ENCODE results near the gene PLPPR1.

Gene PLPPR1

DNA sequence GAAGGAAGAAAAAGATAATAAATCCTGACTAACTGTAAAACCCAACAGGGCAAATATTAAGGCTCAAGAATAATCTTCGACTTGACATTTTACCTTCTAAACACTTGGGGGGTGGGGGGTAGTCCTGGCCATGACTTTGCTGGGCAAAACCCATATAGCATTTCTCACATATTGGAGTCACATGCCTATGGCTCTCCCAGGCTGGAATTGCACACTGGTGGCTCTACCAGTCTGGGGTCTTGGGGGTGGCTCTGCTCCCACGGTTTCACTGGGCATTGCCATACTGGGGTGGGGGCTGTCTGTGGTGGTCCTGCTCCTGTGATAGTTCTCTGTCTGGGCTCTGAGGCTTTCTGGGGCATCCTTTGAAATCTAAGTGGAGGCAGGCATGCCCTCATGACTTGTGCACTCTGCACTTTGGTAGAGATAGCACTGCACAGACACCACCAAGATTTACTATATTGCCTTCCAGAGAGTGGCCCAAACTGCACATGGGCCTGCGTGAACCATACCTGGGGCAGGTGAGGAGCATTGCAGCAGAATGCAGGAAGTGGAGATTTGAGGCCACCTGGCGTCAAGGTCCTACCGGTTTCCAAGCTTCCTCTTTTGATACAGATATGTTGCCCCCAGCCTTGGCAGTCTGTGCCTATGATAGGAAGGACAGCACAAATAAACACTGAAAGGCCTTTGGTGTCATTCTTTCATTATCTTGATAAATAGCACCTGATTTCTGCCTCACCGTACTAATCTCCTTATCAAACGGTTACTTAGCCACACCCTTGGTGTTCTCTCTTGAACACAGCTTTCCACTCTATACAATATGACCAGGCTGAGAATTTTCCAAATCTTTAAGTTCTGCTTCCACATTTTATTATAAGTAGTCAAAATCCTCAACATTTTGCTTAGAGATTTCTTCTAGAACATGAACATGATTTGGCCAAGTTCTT, 326.5 kb downstream of the PLPPR1 start:
- DNase-seq, result no peak

DNA sequence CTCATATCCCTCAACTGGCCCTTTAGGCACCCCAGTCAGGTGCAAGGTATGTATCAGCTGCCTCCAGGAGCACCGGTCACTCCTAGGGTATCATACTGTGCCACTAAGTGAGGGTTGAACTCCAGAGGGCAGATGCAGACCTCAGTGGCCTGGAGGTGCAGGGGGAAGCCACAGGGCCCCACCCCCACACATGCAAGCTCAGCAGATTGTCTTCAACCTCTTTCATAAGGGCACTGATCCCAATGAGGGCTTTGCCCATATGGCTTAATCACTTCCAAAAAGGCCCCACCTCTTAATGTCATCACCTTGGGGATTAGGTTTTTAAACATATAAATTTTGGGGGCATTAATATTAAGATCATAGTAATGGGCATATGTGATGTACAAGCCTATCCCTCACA, 328.1 kb downstream of the PLPPR1 start:
- DNase-seq, result no peak

DNA sequence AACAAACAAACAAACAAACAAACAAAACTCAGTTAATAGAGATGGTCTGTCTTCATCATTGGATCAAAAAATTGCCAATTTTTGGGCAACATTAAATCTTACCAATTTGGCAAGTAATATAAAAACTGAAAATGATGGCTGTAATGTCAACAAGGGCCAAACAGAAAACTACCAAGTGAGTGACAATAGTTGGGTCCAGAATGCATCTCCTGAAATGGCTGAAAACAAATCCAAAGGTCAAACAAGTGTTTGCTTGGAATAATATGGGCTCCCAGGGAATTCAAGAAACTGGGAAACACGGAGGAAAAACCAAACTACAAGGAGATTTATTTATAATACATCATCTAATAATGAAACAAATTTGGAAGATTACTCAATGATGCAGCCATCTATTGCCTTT, 331.2 kb downstream of the PLPPR1 start:
- DNase-seq, result no peak

DNA sequence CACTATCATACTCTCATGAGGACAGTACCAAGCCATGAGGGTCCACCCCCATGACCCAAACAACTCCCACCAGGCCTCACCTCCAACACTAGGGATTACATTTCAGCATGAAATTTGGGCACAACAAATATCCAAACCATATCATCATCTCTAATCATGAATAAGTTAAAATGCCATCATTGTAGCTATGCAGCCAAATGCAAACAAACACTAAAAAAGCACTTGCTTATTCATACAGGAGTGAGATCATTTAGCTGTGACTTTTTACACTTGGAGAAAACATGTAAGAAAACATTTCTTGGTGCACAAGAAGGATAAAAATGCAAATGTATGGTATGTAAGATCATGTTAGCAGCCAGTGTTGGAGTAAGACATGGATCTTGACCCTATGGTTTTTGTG, 332.1 kb downstream of the PLPPR1 start:
- DNase-seq, result no peak

DNA sequence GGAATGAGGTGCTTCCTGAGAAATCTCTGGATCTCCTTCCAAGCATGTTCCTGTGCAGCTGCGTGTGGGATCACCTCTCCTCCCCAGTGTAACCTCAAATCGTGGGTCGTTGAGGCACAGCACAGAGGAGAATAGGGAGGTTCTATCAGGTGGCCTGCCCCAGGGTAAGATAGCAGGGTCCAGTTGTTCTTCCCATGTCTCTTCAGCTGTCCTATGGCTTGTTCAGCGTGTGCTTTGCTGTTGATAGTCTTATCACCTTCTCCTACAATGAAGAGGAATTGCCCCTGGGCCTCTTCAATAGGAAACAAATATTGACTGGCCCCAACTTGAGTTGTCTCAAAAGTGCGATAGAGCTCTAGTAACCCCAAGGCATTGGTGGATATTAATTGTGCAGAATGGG, 333.9 kb downstream of the PLPPR1 start:
- DNase-seq, result no peak

DNA sequence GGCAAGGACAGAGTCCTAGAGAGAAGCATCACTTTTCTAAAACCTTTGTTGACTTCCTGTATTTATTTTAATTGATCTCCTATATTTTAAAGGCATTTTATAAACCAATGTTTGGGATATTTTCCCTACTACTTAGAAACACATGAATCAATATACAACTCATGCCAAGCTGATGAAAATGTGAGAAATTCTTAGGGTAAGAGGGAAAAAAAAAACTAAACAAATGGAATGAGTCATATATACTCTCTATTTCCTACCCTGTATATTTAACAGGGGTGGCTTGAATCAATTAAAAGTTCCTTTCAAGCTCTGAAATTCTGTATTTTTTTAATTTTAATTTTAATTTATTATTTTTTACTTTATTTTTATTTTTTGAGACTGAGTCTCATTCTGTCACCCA, 336.7 kb downstream of the PLPPR1 start:
- DNase-seq, result no peak

DNA sequence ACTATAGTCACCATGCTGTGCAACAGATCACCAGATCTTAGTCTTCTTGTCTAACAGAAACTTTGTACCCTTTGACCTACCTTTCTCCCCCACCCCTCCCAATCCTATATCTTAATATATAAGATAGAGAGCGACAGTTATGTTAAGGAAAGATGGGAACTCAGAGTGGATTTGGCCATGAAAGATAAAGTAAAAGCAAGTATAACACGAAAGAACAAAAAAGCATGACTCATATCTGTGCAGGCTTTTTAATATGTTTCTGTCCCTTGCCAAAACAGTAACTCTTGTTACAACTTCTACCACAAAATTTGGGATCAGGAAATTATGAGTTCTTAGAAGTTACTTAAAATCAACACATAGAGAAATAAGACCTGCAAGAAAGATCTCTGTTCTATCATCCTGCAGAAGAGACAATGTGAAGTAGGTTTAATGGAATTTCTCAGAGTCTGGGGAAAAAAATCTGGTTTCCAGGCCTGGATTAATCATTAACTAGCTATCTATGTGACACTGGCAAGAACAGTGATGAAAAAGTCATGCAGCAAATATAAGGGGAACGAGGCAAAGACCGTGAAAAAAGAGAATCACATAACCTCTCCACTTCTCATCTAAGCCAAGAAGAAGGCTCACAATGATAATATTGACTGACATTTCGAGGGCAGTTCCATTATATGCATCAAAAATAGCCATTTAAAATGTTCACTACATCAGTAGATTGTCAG, 337.7 kb downstream of the PLPPR1 start:
- no peak for DNase-seq

DNA sequence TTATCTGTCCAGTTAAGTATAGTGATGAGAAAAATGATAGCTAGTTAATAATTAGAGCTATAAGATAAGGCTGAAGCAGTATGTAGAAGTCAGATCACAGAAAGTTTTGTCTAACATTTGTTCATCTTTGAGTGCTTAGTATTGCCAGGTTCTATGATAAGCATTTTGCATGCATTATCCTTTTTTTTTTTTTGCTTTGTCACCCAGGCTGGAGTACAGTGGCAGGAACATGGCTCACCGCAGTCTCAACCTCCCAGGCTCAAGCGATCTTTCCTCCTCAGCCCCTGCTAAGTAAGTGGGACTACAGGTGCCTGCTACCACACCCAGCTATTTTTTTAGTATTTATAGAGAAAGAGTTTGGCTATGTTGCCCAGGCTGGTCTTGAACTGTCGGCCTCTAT, 338.8 kb downstream of the PLPPR1 start:
- DNase-seq, result no peak

DNA sequence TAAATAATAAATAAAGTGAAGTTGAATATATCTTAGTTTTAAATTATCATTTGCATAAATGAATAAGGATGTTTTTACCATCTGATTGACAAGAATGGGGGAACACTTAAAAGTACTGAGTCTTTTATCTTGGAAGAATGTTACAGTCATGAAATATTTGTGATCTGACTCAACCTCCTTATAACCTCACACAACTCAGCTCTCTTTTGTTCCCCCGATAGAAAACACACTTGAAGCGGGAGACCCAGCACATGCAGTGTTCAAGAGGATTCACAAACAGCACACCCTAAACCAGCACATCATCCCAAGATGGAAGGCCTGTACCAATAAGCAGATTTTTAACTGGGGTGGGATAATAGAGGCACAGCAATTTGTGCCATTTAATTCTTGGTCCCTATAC, 340.8 kb downstream of the PLPPR1 start:
- DNase-seq, result no peak

DNA sequence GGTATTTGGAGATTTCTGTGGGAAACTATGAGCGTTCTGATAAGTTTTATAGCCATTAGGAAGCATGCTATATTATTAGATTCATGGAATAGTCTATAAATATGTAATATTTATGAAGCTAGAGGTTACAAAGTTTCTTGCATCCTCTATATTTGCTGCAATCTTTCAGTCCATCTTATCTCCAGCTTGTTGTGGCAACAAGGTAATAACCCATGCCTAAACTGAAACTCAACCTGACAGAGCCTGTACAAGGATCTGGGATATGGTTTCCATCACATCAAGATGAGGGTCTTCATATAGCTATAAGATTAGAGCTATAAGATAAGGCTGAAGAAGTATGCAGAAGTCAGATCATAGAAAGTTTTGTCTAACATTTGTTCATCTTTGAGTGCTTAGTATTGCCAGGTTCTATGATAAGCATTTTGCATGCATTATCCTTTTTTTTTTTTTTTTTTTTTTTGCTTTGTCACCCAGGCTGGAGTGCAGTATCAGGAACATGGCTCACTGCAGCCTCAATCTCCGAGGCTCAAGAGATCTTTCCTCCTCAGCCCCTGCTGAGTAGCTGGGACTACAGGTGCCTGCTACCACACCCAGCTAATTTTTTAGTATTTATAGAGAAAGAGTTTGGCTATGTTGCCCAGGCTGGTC, 341.5 kb downstream of the PLPPR1 start:
- DNase-seq, result no peak

DNA sequence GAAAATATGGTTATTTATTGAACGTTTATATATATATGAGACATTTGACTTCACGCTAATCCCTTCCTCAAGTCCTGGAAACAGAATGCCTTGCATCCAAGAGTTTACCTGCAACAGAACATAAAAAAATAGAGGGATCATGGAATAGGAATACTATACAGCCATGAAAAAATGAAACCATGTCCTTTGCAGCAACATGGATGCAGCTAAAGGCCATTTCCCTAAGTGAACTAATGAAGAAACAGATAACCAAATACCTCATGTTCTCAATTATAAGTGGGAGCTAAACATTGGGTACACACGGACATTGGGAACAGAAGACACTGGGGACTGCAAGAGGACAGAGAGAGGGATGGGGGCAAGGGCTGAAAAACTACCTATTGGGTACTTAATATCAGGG, 343.3 kb downstream of the PLPPR1 start:
- DNase-seq, result no peak

DNA sequence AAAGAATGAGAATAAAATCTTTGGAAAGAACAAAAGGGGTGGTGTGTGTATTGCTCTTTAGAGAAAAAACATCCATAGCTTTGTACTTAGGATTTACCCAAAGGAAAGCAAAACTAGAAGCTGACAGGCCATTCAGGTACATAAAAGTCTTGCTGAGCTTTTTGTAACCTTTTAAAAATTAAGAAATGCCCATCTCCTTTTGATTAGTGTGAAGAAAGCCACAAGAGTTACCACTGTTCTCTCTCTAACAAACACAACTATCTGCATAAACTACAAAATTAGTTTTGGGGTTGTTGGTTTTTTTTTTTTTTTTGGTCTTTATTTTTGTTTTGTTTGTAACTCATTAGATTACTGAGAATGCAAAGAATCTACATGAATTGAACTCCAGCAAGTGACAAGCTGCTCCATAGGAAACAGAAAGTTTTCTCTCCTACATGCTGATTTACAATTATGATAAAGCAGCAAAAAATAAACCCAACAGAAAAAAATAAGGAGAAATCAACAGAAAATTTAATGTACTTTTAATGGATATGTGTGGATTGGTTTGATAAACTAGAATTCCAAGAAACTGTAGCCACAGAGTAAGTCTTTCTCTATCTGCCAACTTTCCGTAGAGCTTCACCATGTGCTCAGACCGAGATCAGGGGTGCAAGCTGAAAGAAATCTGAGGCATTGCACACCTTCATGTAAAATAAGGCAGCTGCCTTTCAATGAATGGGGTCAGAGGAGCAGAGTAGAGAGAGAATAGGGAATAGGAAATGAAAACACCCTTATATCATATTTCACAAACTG, 344.0 kb downstream of the PLPPR1 start:
- no peak for DNase-seq
